PFSK-1 (cell line): Measurements from ENCODE around the gene ZNF385D.

Experiments used
- POLR2AphosphoS5 ChIP-seq: IDR thresholded peaks from 2 replicates; pipeline ENCODE4 v1.6.1; 2012; ENCODE audit warnings: low read depth, mild to moderate bottlenecking, control low read depth, low read length, moderate library complexity
- TAF1 ChIP-seq: IDR thresholded peaks from 2 replicates; pipeline ENCODE4 v1.6.1; 2012; ENCODE audit warnings: low read length, control low read depth, borderline replicate concordance; ENCODE audit not compliant: insufficient read depth
- TF ChIP-seq, protein P1 (sequence below), 2 experiments: IDR thresholded peaks; 2 replicates each; pipeline versions ENCODE4 v1.6.1 to v1.8.0; 2011 to 2012; ENCODE audit warnings: low read depth in 2 of 2, low read length in 2 of 2, control low read depth in 1 of 2, inconsistent platforms in 1 of 2, mild to moderate bottlenecking in 1 of 2, moderate library complexity in 1 of 2; ENCODE audit not compliant: insufficient read depth in 1 of 2

- TF ChIP-seq POLR2AphosphoS5 (no peak), TAF1 (no peak)
- TF ChIP-seq, protein P1, sequence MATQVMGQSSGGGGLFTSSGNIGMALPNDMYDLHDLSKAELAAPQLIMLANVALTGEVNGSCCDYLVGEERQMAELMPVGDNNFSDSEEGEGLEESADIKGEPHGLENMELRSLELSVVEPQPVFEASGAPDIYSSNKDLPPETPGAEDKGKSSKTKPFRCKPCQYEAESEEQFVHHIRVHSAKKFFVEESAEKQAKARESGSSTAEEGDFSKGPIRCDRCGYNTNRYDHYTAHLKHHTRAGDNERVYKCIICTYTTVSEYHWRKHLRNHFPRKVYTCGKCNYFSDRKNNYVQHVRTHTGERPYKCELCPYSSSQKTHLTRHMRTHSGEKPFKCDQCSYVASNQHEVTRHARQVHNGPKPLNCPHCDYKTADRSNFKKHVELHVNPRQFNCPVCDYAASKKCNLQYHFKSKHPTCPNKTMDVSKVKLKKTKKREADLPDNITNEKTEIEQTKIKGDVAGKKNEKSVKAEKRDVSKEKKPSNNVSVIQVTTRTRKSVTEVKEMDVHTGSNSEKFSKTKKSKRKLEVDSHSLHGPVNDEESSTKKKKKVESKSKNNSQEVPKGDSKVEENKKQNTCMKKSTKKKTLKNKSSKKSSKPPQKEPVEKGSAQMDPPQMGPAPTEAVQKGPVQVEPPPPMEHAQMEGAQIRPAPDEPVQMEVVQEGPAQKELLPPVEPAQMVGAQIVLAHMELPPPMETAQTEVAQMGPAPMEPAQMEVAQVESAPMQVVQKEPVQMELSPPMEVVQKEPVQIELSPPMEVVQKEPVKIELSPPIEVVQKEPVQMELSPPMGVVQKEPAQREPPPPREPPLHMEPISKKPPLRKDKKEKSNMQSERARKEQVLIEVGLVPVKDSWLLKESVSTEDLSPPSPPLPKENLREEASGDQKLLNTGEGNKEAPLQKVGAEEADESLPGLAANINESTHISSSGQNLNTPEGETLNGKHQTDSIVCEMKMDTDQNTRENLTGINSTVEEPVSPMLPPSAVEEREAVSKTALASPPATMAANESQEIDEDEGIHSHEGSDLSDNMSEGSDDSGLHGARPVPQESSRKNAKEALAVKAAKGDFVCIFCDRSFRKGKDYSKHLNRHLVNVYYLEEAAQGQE (IDR thresholded peaks at IDR 0.05; ENCODE audit: insufficient read depth in 1 of 2, low read depth in 2 of 2, low read length in 2 of 2): no peak
Observed at GRCh38 chr3:21573291-21573690, 177.7 kb downstream of the ZNF385D start.
